ENCODE data around the gene TTLL4. TPM values are rescaled to one million over a fixed set of nuclear protein-coding genes. Genes with fewer than 3 reads are reported as not detected.

TTLL4 gene
- total and polyA plus RNA-seq, 2 donors (not counting 1 experiment from before 2014, with no cell fraction given): 21.2 to 33.8 TPM

- H3K36me3 ChIP-seq (replicated peaks in 1 of 2; ENCODE audit: control extremely low read depth in 1 of 2, control insufficient read depth in 1 of 2, extremely low read depth in 1 of 2, insufficient read depth in 2 of 2, low read length in 1 of 2): peaks cover 1 to 4% of the 10 kb centered on the region in 2 experiments
- Mint-ChIP-seq H3K27ac (no peak overlapping the region), H3K4me3 (no peak overlapping the region), H3K27me3 (no peaks in the 10 kb centered on the region), H3K9me3 (ENCODE audit: insufficient read depth) (no peaks in the 10 kb centered on the region), H3K4me1 (no peaks in the 10 kb centered on the region)
- TF ChIP-seq EZH2 (IDR thresholded peaks at IDR 0.05; ENCODE audit: borderline replicate concordance, insufficient read depth, low read depth, low read length, poor library complexity, severe bottlenecking): no peak
- TF ChIP-seq, protein P1, sequence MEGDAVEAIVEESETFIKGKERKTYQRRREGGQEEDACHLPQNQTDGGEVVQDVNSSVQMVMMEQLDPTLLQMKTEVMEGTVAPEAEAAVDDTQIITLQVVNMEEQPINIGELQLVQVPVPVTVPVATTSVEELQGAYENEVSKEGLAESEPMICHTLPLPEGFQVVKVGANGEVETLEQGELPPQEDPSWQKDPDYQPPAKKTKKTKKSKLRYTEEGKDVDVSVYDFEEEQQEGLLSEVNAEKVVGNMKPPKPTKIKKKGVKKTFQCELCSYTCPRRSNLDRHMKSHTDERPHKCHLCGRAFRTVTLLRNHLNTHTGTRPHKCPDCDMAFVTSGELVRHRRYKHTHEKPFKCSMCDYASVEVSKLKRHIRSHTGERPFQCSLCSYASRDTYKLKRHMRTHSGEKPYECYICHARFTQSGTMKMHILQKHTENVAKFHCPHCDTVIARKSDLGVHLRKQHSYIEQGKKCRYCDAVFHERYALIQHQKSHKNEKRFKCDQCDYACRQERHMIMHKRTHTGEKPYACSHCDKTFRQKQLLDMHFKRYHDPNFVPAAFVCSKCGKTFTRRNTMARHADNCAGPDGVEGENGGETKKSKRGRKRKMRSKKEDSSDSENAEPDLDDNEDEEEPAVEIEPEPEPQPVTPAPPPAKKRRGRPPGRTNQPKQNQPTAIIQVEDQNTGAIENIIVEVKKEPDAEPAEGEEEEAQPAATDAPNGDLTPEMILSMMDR (IDR thresholded peaks at IDR 0.05): no peak
- H3K4me1 ChIP-seq (ENCODE audit: control insufficient read depth in 2 of 2, insufficient read depth in 2 of 2, low read length in 2 of 2): no peaks in the 10 kb centered on the region
- no peak overlapping the region for H3K4me3 ChIP-seq (ENCODE audit: control extremely low read depth in 1 of 5, extremely low read depth in 1 of 5, insufficient read depth in 1 of 5, low read depth in 2 of 5, low read length in 4 of 5)
- CTCF ChIA-PET: interaction anchor here (1.4 kb wide), 1 partner anchor 19 kb away, joined by 3 read pairs; no protein-coding TSS in a partner anchor
- ATAC-seq (ENCODE audit: low read depth): no peak
- no peak overlapping the region for H3K4me2 ChIP-seq (replicated peaks; ENCODE audit: low read depth, low read length, poor library complexity, severe bottlenecking)
- H3K27me3 ChIP-seq (replicated peaks in 1 of 4; ENCODE audit: control extremely low read depth in 1 of 4, control insufficient read depth in 3 of 4, insufficient read depth in 4 of 4, low read length in 3 of 4): no peaks in the 10 kb centered on the region
- no peak overlapping the region for H3K27ac ChIP-seq (ENCODE audit: low read length in 2 of 2)
- 75% methylated on average over 4 of the region's 4 CpGs for WGBS (ENCODE audit: insufficient coverage)
- H2AFZ ChIP-seq (ENCODE audit: insufficient read depth, low read depth, low read length, poor library complexity, severe bottlenecking): no peak overlapping the region
- H3K9me3 ChIP-seq (ENCODE audit: control extremely low read depth in 1 of 3, control insufficient read depth in 2 of 3, insufficient read depth in 1 of 3, low read length in 2 of 3): no peaks in the 10 kb centered on the region
- DNase-seq: no peak
- intact Hi-C loops (cut with micrococcal nuclease): no loop called here
- POLR2A ChIA-PET: no interaction called here
- no peak overlapping the region for H3K9ac ChIP-seq (ENCODE audit: low read length)
- no peaks in the 10 kb centered on the region for H3K79me2 ChIP-seq (ENCODE audit: control insufficient read depth, insufficient read depth, low read length)
- H4K20me1 ChIP-seq (ENCODE audit: control insufficient read depth, insufficient read depth, low read length, poor library complexity, severe bottlenecking): no peaks in the 10 kb centered on the region
These were observed 31.5 kb upstream of the TTLL4 start for GRCh38 chr2:218679119-218679518.

DNA sequence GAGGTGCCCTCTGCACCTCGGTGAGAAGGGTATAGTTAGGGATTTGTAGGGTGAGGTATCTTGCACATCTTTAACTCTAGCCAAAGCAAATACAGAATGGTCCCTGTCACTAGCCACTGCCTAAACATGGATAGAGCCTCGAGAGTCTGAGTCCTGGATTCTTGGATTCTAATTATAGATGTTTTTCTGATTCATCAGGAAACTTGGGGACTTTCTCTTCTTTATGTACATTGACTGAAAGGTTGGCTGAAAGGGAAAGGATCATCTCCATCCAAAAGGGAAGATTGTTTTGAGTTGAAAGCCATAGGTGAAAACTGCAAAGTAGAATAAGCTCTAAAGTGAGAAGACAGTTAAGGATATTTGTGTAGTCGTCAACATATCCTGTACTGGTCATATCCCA is 30.6 kb upstream of the TTLL4 start:
- ChIA-PET POLR2A (no interaction called here), CTCF (interaction anchor here (1.4 kb wide), 1 partner anchor 20 kb away, joined by 3 read pairs; no protein-coding TSS in a partner anchor)
- H3K36me3 ChIP-seq (replicated peaks in 1 of 2; ENCODE audit: control extremely low read depth in 1 of 2, control insufficient read depth in 1 of 2, extremely low read depth in 1 of 2, insufficient read depth in 2 of 2, low read length in 1 of 2): peaks cover 1 to 4% of the 10 kb centered on the region in 2 experiments
- H3K27me3 ChIP-seq (replicated peaks in 1 of 4; ENCODE audit: control extremely low read depth in 1 of 4, control insufficient read depth in 3 of 4, insufficient read depth in 4 of 4, low read length in 3 of 4): no peaks in the 10 kb centered on the region
- H3K4me1 ChIP-seq (ENCODE audit: control insufficient read depth in 2 of 2, insufficient read depth in 2 of 2, low read length in 2 of 2): no peaks in the 10 kb centered on the region
- Mint-ChIP-seq H3K4me1 (no peaks in the 10 kb centered on the region), H3K27ac (no peak overlapping the region), H3K4me3 (no peak overlapping the region), H3K27me3 (no peaks in the 10 kb centered on the region), H3K9me3 (ENCODE audit: insufficient read depth) (no peaks in the 10 kb centered on the region)
- no peak for TF ChIP-seq EZH2 (IDR thresholded peaks at IDR 0.05; ENCODE audit: borderline replicate concordance, insufficient read depth, low read depth, low read length, poor library complexity, severe bottlenecking)
- TF ChIP-seq, protein P1 (IDR thresholded peaks at IDR 0.05): no peak
- no peak overlapping the region for H3K4me2 ChIP-seq (replicated peaks; ENCODE audit: low read depth, low read length, poor library complexity, severe bottlenecking)
- ATAC-seq (ENCODE audit: low read depth) (no peak), DNase-seq (no peak)
- H4K20me1 ChIP-seq (ENCODE audit: control insufficient read depth, insufficient read depth, low read length, poor library complexity, severe bottlenecking): no peaks in the 10 kb centered on the region
- no peak overlapping the region for H3K27ac ChIP-seq (ENCODE audit: low read length in 2 of 2)
- H3K9me3 ChIP-seq (ENCODE audit: control extremely low read depth in 1 of 3, control insufficient read depth in 2 of 3, insufficient read depth in 1 of 3, low read length in 2 of 3): no peaks in the 10 kb centered on the region
- no peak overlapping the region for H3K9ac ChIP-seq (ENCODE audit: low read length)
- no CpG with 5 or more reads among the region's 3 CpGs for WGBS (ENCODE audit: insufficient coverage)
- no peaks in the 10 kb centered on the region for H3K79me2 ChIP-seq (ENCODE audit: control insufficient read depth, insufficient read depth, low read length)
- H3K4me3 ChIP-seq (ENCODE audit: control extremely low read depth in 1 of 5, extremely low read depth in 1 of 5, insufficient read depth in 1 of 5, low read depth in 2 of 5, low read length in 4 of 5): no peak overlapping the region
- intact Hi-C loops (cut with micrococcal nuclease): no loop called here
- H2AFZ ChIP-seq (ENCODE audit: insufficient read depth, low read depth, low read length, poor library complexity, severe bottlenecking): no peak overlapping the region
